ENCODE results near the gene AIFM2. TPM values are rescaled to one million over a fixed set of nuclear protein-coding genes. Genes with fewer than 3 reads are reported as not detected.
A peak's percentile ranks its signal among the peaks of the same experiment; 100 is the strongest.

Gene AIFM2
- total and polyA plus RNA-seq, 2 of the 13 experiments (the other 11 are each of a cell fraction or from before 2014, with no cell fraction given) = 20.3 to 29.5 TPM

DNA sequence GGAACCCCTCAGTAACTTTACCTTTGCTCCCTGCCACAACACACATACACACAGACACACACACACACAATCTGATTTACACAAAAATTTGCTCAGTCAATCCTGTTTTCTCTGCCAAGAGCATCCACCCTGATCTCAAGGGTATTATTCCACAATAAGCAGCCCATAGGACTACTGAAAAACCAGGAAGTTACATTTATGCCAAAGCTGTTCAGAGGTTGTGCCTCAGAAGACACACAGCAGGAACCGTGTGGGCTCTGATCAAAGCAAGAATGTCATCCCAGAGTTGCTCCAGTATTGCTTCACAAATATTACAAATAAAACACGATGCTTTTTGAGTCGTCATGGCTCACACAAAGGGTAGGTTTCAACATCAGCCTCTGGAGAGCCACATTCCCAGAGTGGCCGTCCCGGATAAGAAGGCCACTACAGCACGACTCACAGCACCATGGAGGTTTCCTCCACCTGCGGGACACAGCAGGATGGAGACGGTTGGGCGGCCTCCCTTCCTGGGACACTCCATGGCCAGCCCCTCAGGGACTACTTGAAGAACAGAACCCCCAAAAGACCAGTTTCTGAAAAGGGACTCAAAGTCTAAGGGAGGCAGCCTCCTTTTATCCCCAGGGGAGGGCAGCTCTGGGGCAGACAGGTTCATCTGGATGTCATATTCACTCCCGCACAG is 1.6 kb downstream of the AIFM2 start (continued):
- TF ChIP-seq ZNF790 (CRISPR knock-in tag; IDR thresholded peaks at IDR 0.05; ENCODE audit: borderline replicate concordance) (no peak), KMT2B (CRISPR knock-in tag; IDR thresholded peaks at IDR 0.05) (no peak), THAP9 (CRISPR knock-in tag; IDR thresholded peaks at IDR 0.05; ENCODE audit: borderline replicate concordance) (no peak), MAF1 (CRISPR knock-in tag; IDR thresholded peaks at IDR 0.05; ENCODE audit: borderline replicate concordance) (no peak), ZNF709 (CRISPR knock-in tag; IDR thresholded peaks at IDR 0.05) (no peak), HINFP (CRISPR knock-in tag; IDR thresholded peaks at IDR 0.05; ENCODE audit: low read depth) (no peak), SSRP1 (CRISPR knock-in tag; IDR thresholded peaks at IDR 0.05) (peak; percentile 70; the same call in 1 of the 2 replicates), MED13 (CRISPR knock-in tag; IDR thresholded peaks at IDR 0.05) (peak; percentile 76; the same call in 1 of the 2 replicates), ATF4 (CRISPR knock-in tag; IDR thresholded peaks at IDR 0.05) (peak in 1 of 2 experiments; percentile 64; a peak in 2 of 4 replicates), ZNF577 (CRISPR knock-in tag; IDR thresholded peaks at IDR 0.05; ENCODE audit: borderline replicate concordance, low read depth) (no peak), HNRNPH1 (optimal IDR thresholded peaks at IDR 0.05; ENCODE audit: low read depth, low read length) (no peak), AKAP8 (CRISPR knock-in tag; IDR thresholded peaks at IDR 0.05) (no peak), ETV5 (CRISPR knock-in tag; IDR thresholded peaks at IDR 0.05; ENCODE audit: borderline replicate concordance) (peak; percentile 22; the same call in 1 of the 2 replicates), ZNF589 (CRISPR knock-in tag; conservative IDR thresholded peaks at IDR 0.05) (no peak), ZNF232 (CRISPR knock-in tag; IDR thresholded peaks at IDR 0.05; ENCODE audit: borderline replicate concordance) (0 out of 2 replicates have a peak, but pooled peaks have one; percentile 65), SMAD9 (CRISPR knock-in tag; IDR thresholded peaks at IDR 0.05) (no peak)
- TF ChIP-seq, protein P1, sequence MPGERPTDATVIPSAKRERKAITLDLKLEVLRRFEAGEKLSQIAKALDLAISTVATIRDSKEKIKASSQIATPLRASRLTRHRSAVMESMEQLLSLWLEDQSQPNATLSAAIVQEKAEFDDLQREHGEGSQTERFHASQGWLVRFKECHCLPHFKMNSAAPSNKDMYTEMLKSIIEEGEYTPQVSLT (CRISPR knock-in tag; IDR thresholded peaks at IDR 0.05; ENCODE audit: borderline replicate concordance, low read depth) = no peak
- TF ChIP-seq, protein P2, sequence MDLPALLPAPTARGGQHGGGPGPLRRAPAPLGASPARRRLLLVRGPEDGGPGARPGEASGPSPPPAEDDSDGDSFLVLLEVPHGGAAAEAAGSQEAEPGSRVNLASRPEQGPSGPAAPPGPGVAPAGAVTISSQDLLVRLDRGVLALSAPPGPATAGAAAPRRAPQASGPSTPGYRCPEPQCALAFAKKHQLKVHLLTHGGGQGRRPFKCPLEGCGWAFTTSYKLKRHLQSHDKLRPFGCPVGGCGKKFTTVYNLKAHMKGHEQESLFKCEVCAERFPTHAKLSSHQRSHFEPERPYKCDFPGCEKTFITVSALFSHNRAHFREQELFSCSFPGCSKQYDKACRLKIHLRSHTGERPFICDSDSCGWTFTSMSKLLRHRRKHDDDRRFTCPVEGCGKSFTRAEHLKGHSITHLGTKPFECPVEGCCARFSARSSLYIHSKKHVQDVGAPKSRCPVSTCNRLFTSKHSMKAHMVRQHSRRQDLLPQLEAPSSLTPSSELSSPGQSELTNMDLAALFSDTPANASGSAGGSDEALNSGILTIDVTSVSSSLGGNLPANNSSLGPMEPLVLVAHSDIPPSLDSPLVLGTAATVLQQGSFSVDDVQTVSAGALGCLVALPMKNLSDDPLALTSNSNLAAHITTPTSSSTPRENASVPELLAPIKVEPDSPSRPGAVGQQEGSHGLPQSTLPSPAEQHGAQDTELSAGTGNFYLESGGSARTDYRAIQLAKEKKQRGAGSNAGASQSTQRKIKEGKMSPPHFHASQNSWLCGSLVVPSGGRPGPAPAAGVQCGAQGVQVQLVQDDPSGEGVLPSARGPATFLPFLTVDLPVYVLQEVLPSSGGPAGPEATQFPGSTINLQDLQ (CRISPR knock-in tag; IDR thresholded peaks at IDR 0.05) = no peak
- TF ChIP-seq, protein P3, sequence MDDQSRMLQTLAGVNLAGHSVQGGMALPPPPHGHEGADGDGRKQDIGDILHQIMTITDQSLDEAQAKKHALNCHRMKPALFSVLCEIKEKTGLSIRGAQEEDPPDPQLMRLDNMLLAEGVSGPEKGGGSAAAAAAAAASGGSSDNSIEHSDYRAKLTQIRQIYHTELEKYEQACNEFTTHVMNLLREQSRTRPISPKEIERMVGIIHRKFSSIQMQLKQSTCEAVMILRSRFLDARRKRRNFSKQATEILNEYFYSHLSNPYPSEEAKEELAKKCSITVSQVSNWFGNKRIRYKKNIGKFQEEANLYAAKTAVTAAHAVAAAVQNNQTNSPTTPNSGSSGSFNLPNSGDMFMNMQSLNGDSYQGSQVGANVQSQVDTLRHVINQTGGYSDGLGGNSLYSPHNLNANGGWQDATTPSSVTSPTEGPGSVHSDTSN (CRISPR knock-in tag; IDR thresholded peaks at IDR 0.05; ENCODE audit: borderline replicate concordance) = no peak

All from HepG2 (cell line).